T47D (cell line): ENCODE results near the gene KCTD21.

Experiments used
- DNase-seq, 2 experiments: peaks; one replicate each; pipeline versions ENCODE4 v3.0.0 to v3.0.0-alpha.2; 2011 to 2012; ENCODE audit warnings: low read depth in 1 of 2, low spot score in 1 of 2
- JUND ChIP-seq: IDR thresholded peaks from 2 replicates; pipeline ENCODE4 v1.6.1; 2012; ENCODE audit warnings: low read depth
- in situ Hi-C: cut with HindIII; loops from 2 replicates; pipeline ENCODE4 v1.10.0; 2016; ENCODE audit warnings: low sequenced_read_pairs, low pct_unique_long_range_greater_than_20kb

The KCTD21 gene

GRCh38 chr11:78150754-78151153 is 37.7 kb downstream of the KCTD21 start:
- TF ChIP-seq JUND: no peak
- DNase-seq: peak in 1 of 2 experiments; percentile 21

GRCh38 chr11:78150346-78150745 is 38.1 kb downstream of the KCTD21 start:
- no peak for DNase-seq
- no peak for TF ChIP-seq JUND
- in situ Hi-C loops: no loop called here

More at GRCh38 chr11:78150754-78151153, 37.7 kb downstream of the KCTD21 start:
- in situ Hi-C loops: no loop called here

DNA sequence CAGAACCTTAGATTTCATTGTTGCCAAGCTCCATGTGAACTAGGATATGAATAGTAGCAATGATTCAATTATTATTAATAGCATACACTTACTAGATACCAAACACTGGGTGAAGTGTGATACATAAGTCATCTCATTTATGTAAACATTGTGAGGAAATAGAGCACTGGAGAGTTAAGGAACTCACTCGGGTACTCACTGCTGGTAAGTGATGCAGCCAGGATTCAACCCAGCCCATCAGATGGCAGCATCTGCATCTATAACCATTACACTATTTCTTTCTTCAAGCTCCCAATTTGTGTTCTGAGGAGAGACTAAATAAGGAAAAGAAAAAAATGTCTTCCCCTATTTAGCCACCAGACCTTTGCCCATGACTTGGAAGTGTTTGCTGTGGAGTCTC is 38.8 kb downstream of the KCTD21 start:
- TF ChIP-seq JUND: no peak
- peak in 1 of 2 experiments; percentile 67 for DNase-seq
- in situ Hi-C loops: no loop called here

- in situ Hi-C loops: no loop called here
- no peak for TF ChIP-seq JUND
- no peak for DNase-seq
Observed at GRCh38 chr11:78147807-78148206, 40.6 kb downstream of the KCTD21 start.

DNA sequence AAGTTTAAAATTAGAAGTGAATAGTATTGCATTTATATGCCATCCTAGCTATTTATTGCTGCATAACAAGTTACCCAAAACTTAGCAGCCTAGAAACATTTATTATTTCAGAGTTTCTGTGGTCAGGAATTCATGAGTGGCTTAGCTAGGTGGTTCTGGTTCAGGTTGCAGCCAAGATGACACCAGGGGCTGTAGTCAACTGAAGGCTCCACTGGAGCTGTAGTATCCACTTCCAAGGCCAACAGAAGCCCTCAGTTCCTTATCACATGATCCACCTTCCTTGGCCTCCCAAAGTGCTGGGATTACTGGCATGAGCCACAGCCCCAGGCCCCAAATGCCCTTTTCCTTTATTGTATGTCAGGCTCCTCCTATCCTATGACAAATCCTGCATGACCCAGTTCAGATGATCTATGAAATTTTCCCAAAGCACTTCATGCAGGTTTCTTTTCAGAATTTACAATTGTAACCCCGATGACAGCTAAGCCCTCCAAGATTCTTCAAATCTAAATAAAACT is 42.9 kb downstream of the KCTD21 start:
- no peak for DNase-seq
- in situ Hi-C loops: no loop called here
- no peak for TF ChIP-seq JUND

- in situ Hi-C loops: no loop called here
- no peak for DNase-seq
- TF ChIP-seq JUND: no peak
Observed at GRCh38 chr11:78140392-78141077, 47.9 kb downstream of the KCTD21 start.

DNA sequence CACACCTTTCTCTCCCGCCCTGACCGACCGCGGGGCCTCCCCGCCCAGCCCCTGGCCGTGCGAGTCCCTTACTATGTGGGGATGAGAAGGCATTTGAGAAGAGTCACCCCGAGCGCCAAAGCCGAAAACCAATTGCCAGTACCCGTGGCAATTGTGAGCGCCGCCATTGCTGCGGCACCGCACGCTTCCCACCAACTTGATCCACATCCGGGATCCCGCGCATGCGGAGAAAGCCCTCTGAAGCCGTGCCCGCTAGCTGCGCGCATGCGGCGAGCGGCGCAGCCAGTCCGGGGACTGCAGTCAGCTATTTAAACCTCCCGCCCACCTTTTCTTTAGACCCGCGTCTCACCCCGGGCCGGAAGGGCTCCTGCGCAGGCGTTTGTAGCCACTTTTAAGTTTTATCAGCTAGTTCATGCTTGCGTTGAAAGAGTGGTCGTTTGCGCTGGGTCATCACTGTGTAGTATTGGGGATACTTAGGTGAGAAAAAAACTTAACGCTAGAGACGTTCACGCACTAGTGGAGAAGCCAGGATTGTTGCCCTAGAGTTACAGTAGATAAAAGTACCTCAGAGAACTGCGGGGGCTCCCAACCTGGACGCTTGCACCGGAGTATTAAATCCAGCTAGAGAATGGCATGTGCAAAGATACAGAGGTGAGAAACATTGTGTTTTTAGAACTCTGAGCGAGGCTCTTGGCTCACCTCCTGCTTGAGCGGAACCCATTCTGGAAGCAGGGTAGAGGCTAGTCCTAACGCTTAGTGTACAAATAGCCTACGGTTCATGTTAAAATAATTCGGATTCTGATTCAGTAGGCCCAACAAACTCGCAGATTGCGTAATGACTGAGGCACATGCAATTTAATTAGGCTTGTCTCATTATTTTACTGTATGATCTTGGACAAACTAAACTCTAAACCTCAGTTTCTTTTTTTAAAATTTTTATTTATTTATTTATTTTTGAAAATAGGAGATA is 48.7 kb downstream of the KCTD21 start, which contains the start of gene ALG8:
TSS of gene ALG8 (minus strand) at position 205 of the 970 bp plus-strand sequence. CDS start at position 167, 38 bp downstream.
- peak; percentile 96 to 97 for DNase-seq
- TF ChIP-seq JUND: no peak
- in situ Hi-C loops: no loop called here

GRCh38 chr11:78138694-78139421 is 49.6 kb downstream of the KCTD21 start:
- TF ChIP-seq JUND: no peak
- peak in 1 of 2 experiments; percentile 31 for DNase-seq
- in situ Hi-C loops: no loop called here

DNA sequence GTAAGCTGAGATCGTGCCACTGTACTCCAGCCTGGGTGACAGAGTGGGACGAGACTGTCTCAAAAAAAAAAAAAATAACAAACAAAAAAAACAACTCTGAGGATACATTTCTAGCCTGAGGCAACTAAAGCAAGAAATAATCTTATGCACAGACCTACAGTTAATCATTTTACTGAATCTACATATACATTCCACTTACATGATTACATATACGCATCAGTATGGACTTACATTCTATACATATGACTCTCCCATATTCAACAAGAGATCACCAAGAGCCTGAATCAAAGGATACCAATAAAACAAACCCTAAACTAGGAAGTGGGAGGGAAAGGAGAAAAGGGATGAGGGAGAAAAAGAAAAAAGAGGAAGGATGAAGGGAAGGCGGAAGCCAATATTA is 50.1 kb downstream of the KCTD21 start:
- DNase-seq: no peak
- in situ Hi-C loops: no loop called here
- TF ChIP-seq JUND: no peak

DNA sequence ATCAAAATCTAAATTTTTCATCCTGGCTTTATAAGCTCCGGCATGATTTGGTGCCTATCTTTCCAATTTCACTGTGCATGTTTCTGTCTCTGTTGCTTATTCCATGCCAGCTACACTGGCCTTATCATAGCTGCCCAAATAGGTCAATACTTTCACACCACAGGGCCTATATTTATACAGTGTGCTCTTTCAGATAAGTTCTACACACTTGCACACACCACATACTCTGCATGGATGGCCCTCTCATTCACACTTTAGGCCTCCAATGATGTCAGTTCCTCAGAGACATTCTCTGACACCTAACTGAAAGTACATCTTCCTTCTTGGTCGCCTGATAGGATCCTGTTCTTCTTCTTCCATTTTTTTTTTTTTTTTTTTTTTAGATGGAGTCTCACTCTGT is 56.0 kb downstream of the KCTD21 start:
- no peak for TF ChIP-seq JUND
- DNase-seq: no peak
- in situ Hi-C loops: no loop called here

DNA sequence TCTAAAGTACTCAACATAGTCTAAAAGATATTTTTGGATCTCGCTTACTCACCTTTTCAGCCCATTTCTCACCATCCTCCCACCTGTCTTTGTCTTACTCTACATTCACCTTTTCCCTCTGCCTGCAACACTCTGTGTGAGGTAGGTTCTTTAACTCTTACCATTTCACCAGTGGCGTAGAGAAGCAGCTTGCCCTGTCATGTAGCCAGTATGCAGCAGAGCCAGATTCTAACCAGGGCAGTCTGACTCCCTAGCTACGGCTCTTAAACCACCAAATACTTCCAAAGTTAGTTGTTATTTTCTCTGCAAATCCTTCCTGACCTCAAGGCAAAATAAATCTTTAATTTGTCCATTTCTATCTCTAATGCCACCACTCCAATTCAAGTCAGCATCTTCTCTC is 56.5 kb downstream of the KCTD21 start:
- peak in 1 of 2 experiments; percentile 25 for DNase-seq
- in situ Hi-C loops: no loop called here
- TF ChIP-seq JUND: no peak

DNA sequence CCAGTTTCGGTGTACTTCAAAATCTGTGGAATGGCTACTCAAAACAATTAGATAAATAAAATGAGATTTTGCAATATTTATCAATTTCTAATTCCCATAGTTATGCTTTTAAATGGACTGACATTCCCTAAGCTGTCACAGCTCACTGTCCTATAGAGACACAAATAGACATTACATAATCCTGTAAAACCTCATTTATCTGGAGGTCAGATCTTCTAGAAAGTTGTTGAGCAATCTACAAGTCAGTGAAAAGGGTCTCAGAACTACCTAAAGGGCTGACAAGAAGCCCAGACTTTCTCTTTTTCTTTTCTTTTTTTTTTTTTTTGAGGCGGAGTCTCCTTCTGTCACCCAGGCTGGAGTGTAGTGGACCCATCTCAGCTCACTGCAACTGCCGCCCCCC is 61.0 kb downstream of the KCTD21 start:
- peak in 1 of 2 experiments; percentile 23 for DNase-seq
- TF ChIP-seq JUND: no peak
- in situ Hi-C loops: no loop called here
